PC-3 (cell line): Measurements from ENCODE around the gene NRDC.

Experiments used
- CTCF ChIP-seq: fragments of 300-600 bp; sonication (generic); conservative IDR thresholded peaks from 2 replicates; pipeline ENCODE4 v1.5.1; 2017; ENCODE audit warnings: antibody characterized with exemption, low read depth, mild to moderate bottlenecking, low read length
- EZH2 ChIP-seq: fragments of 300-600 bp; sonication (generic); IDR thresholded peaks from one replicate; pipeline ENCODE4 v1.6.1; 2017; ENCODE audit warnings: antibody characterized with exemption, mild to moderate bottlenecking, low read length; ENCODE audit not compliant: unreplicated experiment
- EZH2phosphoT487 ChIP-seq: fragments of 300-600 bp; sonication (generic); IDR thresholded peaks from 2 replicates; pipeline ENCODE4 v1.6.1; 2018; ENCODE audit warnings: mild to moderate bottlenecking, antibody characterized with exemption, low read length, borderline replicate concordance

GRCh38 chr1:51908499-51908898, 30.0 kb upstream of the NRDC start:
- no peak for TF ChIP-seq CTCF
- TF ChIP-seq EZH2phosphoT487: no peak
- TF ChIP-seq EZH2: no peak
